H1 (cell line): ENCODE results near the gene RNASE11. TPM values are rescaled to one million over a fixed set of nuclear protein-coding genes. Genes with fewer than 3 reads are reported as not detected.

Experiments used
- BRCA1 ChIP-seq: IDR thresholded peaks from 2 replicates; pipeline ENCODE4 v1.6.1; 2012; ENCODE audit warnings: low read depth, low read length, improper control_type of control experiment
- HDAC2 ChIP-seq, 2 experiments: fragments of 300-600 bp in 1 of 2; sonication (generic) in 1 of 2; IDR thresholded peaks; 2 replicates each; pipeline ENCODE4 v1.6.1; 2011 to 2012; ENCODE audit warnings: low read depth in 2 of 2, low read length in 2 of 2, mild to moderate bottlenecking in 2 of 2, moderate library complexity in 2 of 2, borderline replicate concordance in 1 of 2, inconsistent platforms in 1 of 2
- NRF1 ChIP-seq: IDR thresholded peaks from 2 replicates; pipeline ENCODE4 v1.6.1; 2011; ENCODE audit warnings: mild to moderate bottlenecking, low read depth, low read length, improper control_type of control experiment
- SAP30 ChIP-seq: fragments of 300-600 bp; sonication (generic); IDR thresholded peaks from 2 replicates; pipeline ENCODE4 v1.7.1; 2012; ENCODE audit warnings: low read length, moderate library complexity, mild to moderate bottlenecking, inconsistent platforms; ENCODE audit not compliant: insufficient read depth, insufficient replicate concordance
- TAF1 ChIP-seq: IDR thresholded peaks from 2 replicates; pipeline ENCODE4 v1.6.1; 2011; ENCODE audit warnings: mild to moderate bottlenecking, low read depth, low read length
- TEAD4 ChIP-seq: IDR thresholded peaks from 2 replicates; pipeline ENCODE4 v1.6.1; 2012; ENCODE audit warnings: low read depth, low read length, inconsistent platforms, mixed read lengths
- polyA plus RNA-seq, 7 experiments: library from polyadenylated mRNA; depleted of rRNA in 3 of 7; stranded (reverse) in 5 of 7; unstranded in 2 of 7; fragments of >200 nt in 5 of 7; fragments of 200-250 nt in 2 of 7; gene quantifications; 1 replicate in 5 of 7; 2 replicates in 1 of 7; 4 replicates in 1 of 7; pipeline versions ENCODE4 v1.2.1 to v1.2.3, GENCODE V29; 2011 to 2013; ENCODE audit warnings: missing spikeins in 2 of 7, mixed read lengths in 2 of 7
- total RNA-seq: library from RNA; stranded (reverse); fragmentation: NEBNext Ultra II Directional; extraction: Animal tissue kit (Norgen Biotek cat#: 25700); gene quantifications from 2 replicates; pipeline ENCODE4 v1.2.1, GENCODE V29; 2021
- TF ChIP-seq, protein P1 (sequence below), 3 experiments: IDR thresholded peaks; 1 replicate in 2 of 3; 2 replicates in 1 of 3; pipeline versions ENCODE4 v1.5.1 to v1.6.1; 2011; ENCODE audit warnings: low read length in 3 of 3, mild to moderate bottlenecking in 3 of 3, inconsistent platforms in 2 of 3, low read depth in 1 of 3, moderate library complexity in 1 of 3; ENCODE audit not compliant: insufficient read depth in 1 of 3; ENCODE audit errors: control extremely low read depth in 1 of 3

Gene RNASE11
- total and polyA plus RNA-seq, 2 of the 8 experiments (the other 6 are each of a cell fraction or from before 2014, with no cell fraction given), result not detected

DNA sequence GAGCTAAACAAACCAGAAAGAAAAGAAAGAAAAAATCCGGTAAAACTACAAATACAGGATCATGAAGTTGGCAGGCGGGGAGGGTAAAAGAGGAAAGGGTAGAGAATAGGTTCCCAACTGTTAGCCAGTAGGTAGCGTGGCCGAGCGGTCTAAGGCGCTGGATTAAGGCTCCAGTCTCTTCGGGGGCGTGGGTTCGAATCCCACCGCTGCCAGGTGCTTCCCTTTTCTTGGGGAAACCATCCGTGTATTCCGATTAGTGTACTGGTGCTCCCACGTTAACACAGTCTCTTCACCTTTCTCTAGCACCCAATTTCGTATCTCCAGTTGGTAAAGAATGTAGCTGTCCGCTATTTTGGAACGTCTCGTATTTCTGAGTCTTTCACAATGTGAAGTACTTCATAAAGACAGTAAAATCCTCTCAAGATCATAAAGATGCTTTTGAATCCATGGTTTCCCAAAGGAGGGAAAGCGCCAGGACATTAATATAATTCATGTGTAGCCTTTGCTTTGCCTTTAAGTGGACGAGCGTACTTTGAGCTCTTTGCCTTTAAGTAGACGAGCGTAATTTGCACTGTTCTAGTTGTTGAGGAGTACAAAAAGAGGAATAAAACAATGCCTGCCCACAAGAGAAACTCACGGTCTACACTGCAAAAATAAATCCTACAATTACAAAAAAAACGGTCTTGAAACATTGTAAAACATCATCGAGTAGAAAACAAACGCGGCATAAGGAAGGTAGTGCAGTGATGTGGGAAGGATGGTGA is 22.4 kb upstream of the RNASE11 start (continued):
- TF ChIP-seq, protein P1, sequence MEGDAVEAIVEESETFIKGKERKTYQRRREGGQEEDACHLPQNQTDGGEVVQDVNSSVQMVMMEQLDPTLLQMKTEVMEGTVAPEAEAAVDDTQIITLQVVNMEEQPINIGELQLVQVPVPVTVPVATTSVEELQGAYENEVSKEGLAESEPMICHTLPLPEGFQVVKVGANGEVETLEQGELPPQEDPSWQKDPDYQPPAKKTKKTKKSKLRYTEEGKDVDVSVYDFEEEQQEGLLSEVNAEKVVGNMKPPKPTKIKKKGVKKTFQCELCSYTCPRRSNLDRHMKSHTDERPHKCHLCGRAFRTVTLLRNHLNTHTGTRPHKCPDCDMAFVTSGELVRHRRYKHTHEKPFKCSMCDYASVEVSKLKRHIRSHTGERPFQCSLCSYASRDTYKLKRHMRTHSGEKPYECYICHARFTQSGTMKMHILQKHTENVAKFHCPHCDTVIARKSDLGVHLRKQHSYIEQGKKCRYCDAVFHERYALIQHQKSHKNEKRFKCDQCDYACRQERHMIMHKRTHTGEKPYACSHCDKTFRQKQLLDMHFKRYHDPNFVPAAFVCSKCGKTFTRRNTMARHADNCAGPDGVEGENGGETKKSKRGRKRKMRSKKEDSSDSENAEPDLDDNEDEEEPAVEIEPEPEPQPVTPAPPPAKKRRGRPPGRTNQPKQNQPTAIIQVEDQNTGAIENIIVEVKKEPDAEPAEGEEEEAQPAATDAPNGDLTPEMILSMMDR (IDR thresholded peaks at IDR 0.05; ENCODE audit: control extremely low read depth in 1 of 3, insufficient read depth in 1 of 3, low read depth in 1 of 3, low read length in 3 of 3), result no peak
- TF ChIP-seq SAP30, result no peak
- TF ChIP-seq BRCA1, result no peak
- TF ChIP-seq HDAC2 (IDR thresholded peaks at IDR 0.05; ENCODE audit: borderline replicate concordance in 1 of 2, low read depth in 2 of 2, low read length in 2 of 2), result 0 out of 4 replicates have a peak, but pooled peaks of 1 of the 2 experiments have one; percentile 59
- TF ChIP-seq NRF1, result peak; percentile 30; the same call in 1 of the 2 replicates
- TF ChIP-seq TAF1, result no peak
- TF ChIP-seq TEAD4, result peak; percentile 40; the same call in 1 of the 2 replicates
